ENCODE data around the gene GALNT9.

- TF ChIP-seq CTCF (IDR thresholded peaks at IDR 0.05) (no peak), EZH2 (IDR thresholded peaks at IDR 0.05; ENCODE audit: borderline replicate concordance, insufficient read depth, low read depth, low read length, poor library complexity, severe bottlenecking) (no peak)
Observed at GRCh38 chr12:132315507-132315906, 13.9 kb downstream of the GALNT9 start.

All from B cell (primary cell).